ENCODE data around the gene BRD1. TPM values are rescaled to one million over a fixed set of nuclear protein-coding genes. Genes with fewer than 3 reads are reported as not detected.

BRD1 gene
- total and polyA plus RNA-seq, 3 experiments from 2014 or later, result 4.9 to 35.1 (median 32.9) TPM

DNA sequence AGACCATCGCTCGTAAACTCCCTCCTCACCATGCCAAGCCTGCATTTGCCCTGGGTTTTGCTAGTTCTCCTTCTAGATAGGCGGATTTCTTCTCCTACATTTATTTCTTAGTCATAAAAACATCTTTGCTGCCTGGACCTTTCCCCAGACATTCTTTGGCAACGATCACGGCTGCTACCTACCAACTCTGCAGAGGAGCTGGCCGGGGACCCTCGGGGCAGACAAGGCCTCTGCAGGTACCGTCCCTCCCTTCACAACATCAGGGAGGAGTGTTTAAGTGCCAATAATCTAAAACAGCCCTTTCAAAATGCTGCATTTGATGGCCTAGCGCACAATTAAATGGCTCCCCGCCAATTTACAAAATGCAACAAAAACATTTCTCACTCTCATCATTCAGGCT is 34.4 kb downstream of the BRD1 start:
- peaks cover 5 to 90% (median 19%) of the 10 kb centered on the region in 3 donors for H3K36me3 Mint-ChIP-seq
- CTCF ChIA-PET, result no interaction called here
- H3K27me3 Mint-ChIP-seq, result no peaks in the 10 kb centered on the region
- H3K36me3 ChIP-seq (ENCODE audit: insufficient read depth, low read length), result peaks cover 55% of the 10 kb centered on the region
- no peak for DNase-seq
- no peaks in the 10 kb centered on the region for H3K9me3 ChIP-seq (ENCODE audit: low read length)
- H3K27ac ChIP-seq (ENCODE audit: low read depth, low read length), result no peak overlapping the region
- H3K4me3 ChIP-seq (ENCODE audit: low read length), result no peak overlapping the region
- H3K9me3 Mint-ChIP-seq, result peaks cover 0 to 2% (median 0%) of the 10 kb centered on the region in 5 donors
- H3K4me1 Mint-ChIP-seq, result peaks cover 36 to 63% (median 40%) of the 10 kb centered on the region in 3 donors
- POLR2A ChIA-PET, result no interaction called here
- H3K4me3 Mint-ChIP-seq, result no peak overlapping the region
- H3K4me1 ChIP-seq (ENCODE audit: insufficient read depth, low read length), result peaks cover 25% of the 10 kb centered on the region
- no peaks in the 10 kb centered on the region for H3K27me3 ChIP-seq (ENCODE audit: insufficient read depth, low read length, poor library complexity, severe bottlenecking)
- peak overlapping the region in 3 of 8 donors; percentile 24 to 61 (median 25) for H3K27ac Mint-ChIP-seq

DNA sequence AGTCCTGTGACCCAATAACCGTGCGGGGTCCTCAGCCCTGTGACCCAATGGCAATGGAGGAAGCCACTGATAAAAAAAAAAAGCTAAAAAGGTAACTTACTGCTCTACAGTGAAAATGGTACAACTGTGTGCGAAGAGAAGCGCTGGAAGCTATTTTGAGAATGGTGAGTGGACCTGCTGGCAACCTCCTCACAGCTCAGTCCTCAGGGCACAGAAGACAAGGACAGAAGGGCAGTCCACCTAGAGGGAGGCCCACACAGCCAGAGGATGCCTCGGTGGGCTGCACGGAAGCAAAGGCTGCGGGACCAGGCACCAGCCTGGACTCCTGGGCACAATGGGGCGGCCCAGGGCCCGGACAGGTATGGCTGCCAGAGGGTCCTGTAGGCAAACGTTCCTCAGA is 35.6 kb downstream of the BRD1 start:
- ChIA-PET CTCF (interaction anchor here (1.1 kb wide), 1 partner anchor 25 kb away, joined by 3 read pairs; no protein-coding TSS in a partner anchor), POLR2A (no interaction called here)
- Histone ChIP-seq H3K27me3 (ENCODE audit: insufficient read depth, low read length, poor library complexity, severe bottlenecking) (no peaks in the 10 kb centered on the region), H3K9me3 (ENCODE audit: low read length) (no peaks in the 10 kb centered on the region), H3K27ac (ENCODE audit: low read depth, low read length) (no peak overlapping the region), H3K4me1 (ENCODE audit: insufficient read depth, low read length) (peaks cover 29% of the 10 kb centered on the region), H3K36me3 (ENCODE audit: insufficient read depth, low read length) (peaks cover 49% of the 10 kb centered on the region), H3K4me3 (ENCODE audit: low read length) (no peak overlapping the region)
- DNase-seq, result no peak
- Mint-ChIP-seq H3K27ac (peak overlapping the region in 2 of 8 donors; percentile 11 to 61), H3K9me3 (peaks cover 0 to 2% (median 0%) of the 10 kb centered on the region in 5 donors), H3K36me3 (peaks cover 0 to 89% (median 13%) of the 10 kb centered on the region in 3 donors), H3K4me1 (peaks cover 41 to 68% (median 51%) of the 10 kb centered on the region in 3 donors), H3K4me3 (no peak overlapping the region), H3K27me3 (no peaks in the 10 kb centered on the region)

DNA sequence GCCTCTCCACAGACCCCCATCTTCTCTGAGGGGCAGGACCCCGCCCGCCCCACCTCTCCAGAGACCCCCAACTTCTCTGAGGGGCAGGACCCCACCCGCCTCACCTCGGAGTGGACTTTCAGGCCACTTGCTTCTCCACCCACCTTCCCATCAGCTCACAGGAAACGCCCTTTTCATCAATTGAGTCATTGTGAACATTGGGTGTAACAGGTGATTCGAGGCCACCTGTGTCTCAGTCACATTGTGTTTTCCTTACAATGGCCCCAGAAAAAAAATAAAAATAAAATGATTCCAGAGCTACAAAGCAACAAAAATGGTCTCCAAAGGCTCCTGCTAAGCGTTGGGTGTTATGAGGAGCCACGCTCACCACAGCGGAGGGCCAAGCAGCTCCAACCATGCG is 36.0 kb downstream of the BRD1 start:
- no peaks in the 10 kb centered on the region for H3K27me3 ChIP-seq (ENCODE audit: insufficient read depth, low read length, poor library complexity, severe bottlenecking)
- CTCF ChIA-PET, result interaction anchor here (1.1 kb wide), 1 partner anchor 25 kb away, joined by 3 read pairs; no protein-coding TSS in a partner anchor
- Mint-ChIP-seq H3K36me3 (peaks cover 0 to 88% (median 13%) of the 10 kb centered on the region in 3 donors), H3K27ac (peak overlapping the region in 4 of 8 donors; percentile 26 to 87 (median 50)), H3K4me3 (no peak overlapping the region), H3K9me3 (peaks cover 0 to 2% (median 0%) of the 10 kb centered on the region in 5 donors), H3K27me3 (no peaks in the 10 kb centered on the region), H3K4me1 (peaks cover 43 to 69% (median 51%) of the 10 kb centered on the region in 3 donors)
- DNase-seq, result no peak
- no peak overlapping the region for H3K4me3 ChIP-seq (ENCODE audit: low read length)
- no peak overlapping the region for H3K27ac ChIP-seq (ENCODE audit: low read depth, low read length)
- H3K4me1 ChIP-seq (ENCODE audit: insufficient read depth, low read length), result peaks cover 29% of the 10 kb centered on the region
- POLR2A ChIA-PET, result no interaction called here
- no peaks in the 10 kb centered on the region for H3K9me3 ChIP-seq (ENCODE audit: low read length)
- peaks cover 47% of the 10 kb centered on the region for H3K36me3 ChIP-seq (ENCODE audit: insufficient read depth, low read length)

DNA sequence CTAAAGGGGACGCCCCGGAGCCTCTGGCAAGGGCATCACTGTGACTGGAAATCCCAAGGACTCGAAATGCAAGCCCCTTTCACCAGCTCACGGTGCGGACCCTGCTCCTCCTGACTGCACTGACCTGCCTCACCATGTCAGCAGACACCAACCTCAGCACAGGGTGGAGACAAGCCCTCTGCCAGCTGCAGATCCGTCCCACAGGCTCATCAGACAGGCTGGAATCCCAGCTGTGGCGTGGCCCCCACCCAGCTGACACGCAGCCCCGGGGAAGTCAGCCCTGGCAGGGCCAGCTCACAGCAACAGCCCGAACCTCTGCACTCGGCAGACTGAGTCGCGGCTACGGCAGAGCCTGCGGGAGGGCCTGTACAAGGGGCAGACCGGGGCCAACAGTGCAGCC is 36.8 kb downstream of the BRD1 start:
- H3K4me3 ChIP-seq (ENCODE audit: low read length), result no peak overlapping the region
- ChIA-PET POLR2A (interaction anchor here (0.5 kb wide), 1 partner anchor 149 kb away, joined by 3 read pairs; no protein-coding TSS in a partner anchor), CTCF (no interaction called here)
- Mint-ChIP-seq H3K9me3 (peaks cover 0 to 2% (median 0%) of the 10 kb centered on the region in 5 donors), H3K36me3 (peaks cover 0 to 89% (median 13%) of the 10 kb centered on the region in 3 donors), H3K4me1 (peaks cover 44 to 77% (median 56%) of the 10 kb centered on the region in 3 donors), H3K27me3 (no peaks in the 10 kb centered on the region), H3K27ac (peak overlapping the region in 4 of 8 donors; percentile 39 to 92 (median 64)), H3K4me3 (peak overlapping the region in 5 of 7 donors; percentile 44 to 69 (median 52))
- no peaks in the 10 kb centered on the region for H3K9me3 ChIP-seq (ENCODE audit: low read length)
- H3K36me3 ChIP-seq (ENCODE audit: insufficient read depth, low read length), result peaks cover 42% of the 10 kb centered on the region
- no peaks in the 10 kb centered on the region for H3K27me3 ChIP-seq (ENCODE audit: insufficient read depth, low read length, poor library complexity, severe bottlenecking)
- DNase-seq, result no peak
- H3K4me1 ChIP-seq (ENCODE audit: insufficient read depth, low read length), result peaks cover 29% of the 10 kb centered on the region
- H3K27ac ChIP-seq (ENCODE audit: low read depth, low read length), result no peak overlapping the region

DNA sequence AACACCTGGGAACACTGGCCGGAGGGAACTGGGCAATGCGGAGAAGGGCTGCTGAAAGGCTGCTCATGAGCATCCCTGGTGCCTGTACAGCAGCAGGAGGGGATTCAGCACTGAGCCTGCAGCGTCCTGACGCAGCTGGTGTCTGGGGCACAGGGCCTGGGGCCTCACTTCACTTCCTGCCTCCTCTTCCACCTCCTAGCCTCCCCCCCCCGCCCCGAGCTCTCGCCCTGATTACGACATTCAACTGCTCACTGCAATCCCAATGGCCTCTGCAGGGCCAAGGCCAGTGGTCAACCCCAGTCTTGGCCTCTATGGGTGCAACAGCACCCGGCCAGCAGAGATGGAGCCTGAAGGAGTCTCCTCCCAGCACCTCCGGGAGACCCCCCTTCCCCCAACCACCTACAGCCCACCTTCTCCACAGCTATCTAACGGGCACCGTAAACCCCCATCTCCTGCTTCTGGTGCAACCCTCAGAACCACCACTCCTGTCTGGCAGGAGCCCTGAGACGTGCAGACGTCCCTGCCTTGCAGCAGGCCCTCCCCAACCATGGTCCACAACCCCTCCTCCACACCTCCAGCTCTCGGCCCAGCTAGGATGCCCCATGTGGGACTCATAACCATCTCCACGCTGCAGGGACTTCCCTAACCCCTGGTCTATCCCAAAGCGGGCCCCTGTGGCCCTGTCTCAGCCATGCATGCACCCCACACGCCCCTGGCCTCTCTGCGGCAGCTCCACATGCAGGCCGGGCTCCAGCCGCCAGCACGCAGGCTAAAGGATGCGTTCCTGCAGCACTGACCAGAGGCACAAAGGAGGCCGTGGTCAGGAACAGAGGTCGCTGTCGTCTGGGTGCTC is 38.2 kb downstream of the BRD1 start:
- no peaks in the 10 kb centered on the region for H3K27me3 ChIP-seq (ENCODE audit: insufficient read depth, low read length, poor library complexity, severe bottlenecking)
- peak overlapping the region; percentile 58 for H3K4me3 ChIP-seq (ENCODE audit: low read length)
- H3K36me3 Mint-ChIP-seq, result peaks cover 0 to 87% (median 6%) of the 10 kb centered on the region in 3 donors
- H3K27ac Mint-ChIP-seq, result peak overlapping the region; percentile 74 to 92 (median 84)
- peaks cover 0 to 2% (median 0%) of the 10 kb centered on the region in 5 donors for H3K9me3 Mint-ChIP-seq
- H3K27me3 Mint-ChIP-seq, result no peaks in the 10 kb centered on the region
- peak overlapping the region; percentile 25 to 80 (median 64) for H3K4me3 Mint-ChIP-seq
- no peaks in the 10 kb centered on the region for H3K9me3 ChIP-seq (ENCODE audit: low read length)
- H3K27ac ChIP-seq (ENCODE audit: low read depth, low read length), result no peak overlapping the region
- H3K4me1 Mint-ChIP-seq, result peaks cover 42 to 82% (median 56%) of the 10 kb centered on the region in 3 donors
- DNase-seq, result peak in 3 of 5 donors; percentile 23 to 56 (median 39)
- CTCF ChIA-PET, result no interaction called here
- H3K4me1 ChIP-seq (ENCODE audit: insufficient read depth, low read length), result peaks cover 29% of the 10 kb centered on the region
- H3K36me3 ChIP-seq (ENCODE audit: insufficient read depth, low read length), result peaks cover 30% of the 10 kb centered on the region
- POLR2A ChIA-PET, result interaction anchor here (0.5 to 0.7 kb wide), 4 partner anchors 8 to 173 kb away, joined by 3 to 5 read pairs (median 3); no protein-coding TSS in a partner anchor

DNA sequence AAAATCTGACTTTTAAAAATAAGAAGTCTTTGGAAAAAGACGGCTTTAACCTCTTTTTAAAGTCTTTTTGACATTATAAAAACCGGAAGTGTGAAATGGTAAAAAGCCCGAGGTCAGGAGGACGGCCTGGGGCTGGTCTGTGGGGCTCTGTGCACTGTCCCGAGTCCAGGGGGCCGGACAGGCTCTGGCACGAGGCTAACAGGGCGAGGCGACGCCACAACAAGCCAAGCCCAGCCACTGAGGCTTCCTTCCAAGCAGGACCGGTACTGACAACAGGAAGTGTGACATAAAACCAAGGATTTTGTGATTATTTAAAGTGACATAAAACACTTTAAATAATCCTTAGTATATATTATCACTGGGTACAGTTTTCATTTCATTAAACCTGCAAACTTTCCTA is 39.2 kb downstream of the BRD1 start:
- H3K27me3 ChIP-seq (ENCODE audit: insufficient read depth, low read length, poor library complexity, severe bottlenecking), result no peaks in the 10 kb centered on the region
- ChIA-PET CTCF (no interaction called here), POLR2A (interaction anchor here (0.6 kb wide), 1 partner anchor 131 kb away, joined by 3 read pairs; no protein-coding TSS in a partner anchor)
- Mint-ChIP-seq H3K4me1 (peaks cover 45 to 85% (median 61%) of the 10 kb centered on the region in 3 donors), H3K9me3 (peaks cover 0 to 2% (median 0%) of the 10 kb centered on the region in 5 donors), H3K4me3 (peak overlapping the region in 4 of 7 donors; percentile 64 to 76 (median 66)), H3K36me3 (peaks cover 0 to 86% (median 8%) of the 10 kb centered on the region in 3 donors), H3K27me3 (no peaks in the 10 kb centered on the region), H3K27ac (peak overlapping the region in 5 of 8 donors; percentile 42 to 92 (median 84))
- DNase-seq, result no peak
- H3K36me3 ChIP-seq (ENCODE audit: insufficient read depth, low read length), result peaks cover 26% of the 10 kb centered on the region
- H3K4me3 ChIP-seq (ENCODE audit: low read length), result peak overlapping the region; percentile 58
- H3K27ac ChIP-seq (ENCODE audit: low read depth, low read length), result no peak overlapping the region
- no peaks in the 10 kb centered on the region for H3K9me3 ChIP-seq (ENCODE audit: low read length)
- H3K4me1 ChIP-seq (ENCODE audit: insufficient read depth, low read length), result peaks cover 29% of the 10 kb centered on the region

DNA sequence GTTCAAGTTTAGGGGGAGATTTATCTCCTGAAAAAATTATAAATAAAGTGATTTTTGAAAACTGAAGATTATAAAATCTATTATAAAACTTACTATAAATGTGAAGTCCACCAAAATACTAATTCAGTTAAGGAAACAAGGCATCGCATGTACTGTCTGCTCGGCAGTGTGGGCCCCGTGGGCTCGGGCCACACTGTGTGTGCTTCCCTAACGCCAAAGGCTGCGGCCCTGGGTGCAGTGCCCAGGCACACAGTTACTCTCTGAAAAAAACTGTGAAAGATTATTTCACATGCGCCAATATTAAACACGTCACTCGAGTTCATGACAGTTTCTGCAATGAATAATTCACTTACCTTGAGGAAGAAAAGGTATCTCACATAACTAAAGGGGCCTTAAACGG is 39.8 kb downstream of the BRD1 start:
- peaks cover 24% of the 10 kb centered on the region for H3K36me3 ChIP-seq (ENCODE audit: insufficient read depth, low read length)
- CTCF ChIA-PET, result no interaction called here
- Mint-ChIP-seq H3K4me3 (peak overlapping the region in 3 of 7 donors; percentile 3 to 41 (median 24)), H3K27me3 (no peaks in the 10 kb centered on the region), H3K27ac (peak overlapping the region; percentile 39 to 92 (median 70)), H3K9me3 (peaks cover 0 to 2% (median 0%) of the 10 kb centered on the region in 5 donors), H3K4me1 (peaks cover 43 to 83% (median 65%) of the 10 kb centered on the region in 3 donors), H3K36me3 (peaks cover 0 to 86% (median 6%) of the 10 kb centered on the region in 3 donors)
- H3K27me3 ChIP-seq (ENCODE audit: insufficient read depth, low read length, poor library complexity, severe bottlenecking), result no peaks in the 10 kb centered on the region
- no peak overlapping the region for H3K4me3 ChIP-seq (ENCODE audit: low read length)
- POLR2A ChIA-PET, result no interaction called here
- H3K4me1 ChIP-seq (ENCODE audit: insufficient read depth, low read length), result peaks cover 29% of the 10 kb centered on the region
- no peak for DNase-seq
- no peak overlapping the region for H3K27ac ChIP-seq (ENCODE audit: low read depth, low read length)
- no peaks in the 10 kb centered on the region for H3K9me3 ChIP-seq (ENCODE audit: low read length)
